GM19025 (cell line): Measurements from ENCODE around the gene ARL9.
A peak's percentile ranks its signal among the peaks of the same experiment; 100 is the strongest.
"Not testable (repeated sequence)": the region's sequence is repeated elsewhere in the genome, so short reads cannot be mapped to it uniquely, and the experiment has no call there.

ENCODE experiments used
- ATAC-seq: cut with Tn5 transposase; IDR thresholded peaks from one replicate; pipeline ENCODE4 v1.9.1; 2021; ENCODE audit warnings: mild to moderate bottlenecking, low read depth, moderate library complexity; ENCODE audit not compliant: unreplicated experiment

The ARL9 gene

GRCh38 chr4:56505269-56506130 is at the start of gene ARL9:
Gene ARL9 (plus strand): TSS chr4:56505791. CDS start chr4:56505863, 72 bp downstream.
- peak; percentile 58 for ATAC-seq

GRCh38 chr4:56460085-56460484 is 45.5 kb upstream of the ARL9 start:
- ATAC-seq, result no peak

GRCh38 chr4:56462157-56462556 is 43.4 kb upstream of the ARL9 start:
- no peak for ATAC-seq

- no peak for ATAC-seq
Observed at GRCh38 chr4:56463711-56464110, 41.9 kb upstream of the ARL9 start.

- no peak for ATAC-seq
Observed at GRCh38 chr4:56464581-56464980, 41.0 kb upstream of the ARL9 start.

GRCh38 chr4:56465599-56466295 is 39.8 kb upstream of the ARL9 start:
- no peak for ATAC-seq

GRCh38 chr4:56466296-56466761 is 39.3 kb upstream of the ARL9 start:
- ATAC-seq, result not testable (repeated sequence)

- no peak for ATAC-seq
Observed at GRCh38 chr4:56466910-56467283, 38.7 kb upstream of the ARL9 start.

GRCh38 chr4:56467284-56468096 is 38.1 kb upstream of the ARL9 start, which contains the start of gene SRP72:
Gene SRP72 (plus strand): TSS chr4:56467617. CDS start chr4:56467636, 19 bp downstream.
- ATAC-seq, result peak; percentile 95

- ATAC-seq, result peak; percentile 25
Observed at GRCh38 chr4:56468097-56468422, 37.5 kb upstream of the ARL9 start.

- ATAC-seq, result no peak
Observed at GRCh38 chr4:56469489-56470210, 35.9 kb upstream of the ARL9 start.

- peak; percentile 74 for ATAC-seq
Observed at GRCh38 chr4:56475917-56476316, 29.7 kb upstream of the ARL9 start.

GRCh38 chr4:56477192-56477702 is 28.3 kb upstream of the ARL9 start:
- no peak for ATAC-seq

GRCh38 chr4:56480691-56481090 is 24.9 kb upstream of the ARL9 start:
- ATAC-seq, result no peak

- no peak for ATAC-seq
Observed at GRCh38 chr4:56496241-56496640, 9.3 kb upstream of the ARL9 start.

- no peak for ATAC-seq
Observed at GRCh38 chr4:56511098-56511497, 5.5 kb downstream of the ARL9 start.

GRCh38 chr4:56512166-56512565 is 6.6 kb downstream of the ARL9 start:
- ATAC-seq, result no peak

GRCh38 chr4:56513517-56513916 is 7.9 kb downstream of the ARL9 start:
- ATAC-seq, result no peak

- ATAC-seq, result peak; percentile 97
Observed at GRCh38 chr4:56530269-56531148, 24.9 kb downstream of the ARL9 start.
